Left hindlimb (tissue), 1 donor: ENCODE data around the gene NPFFR1.
A peak's percentile ranks its signal among the peaks of the same experiment; 100 is the strongest.

ENCODE experiments used
- DNase-seq: peaks from one replicate; pipeline ENCODE4 v3.0.0-alpha.2; 2018

The NPFFR1 gene

GRCh38 chr10:70312972-70313371 lies 29.2 kb upstream of the NPFFR1 start:
- DNase-seq: no peak

GRCh38 chr10:70312249-70312648 lies 28.4 kb upstream of the NPFFR1 start:
- DNase-seq: no peak

- DNase-seq: no peak
These were observed 27.9 kb upstream of the NPFFR1 start for GRCh38 chr10:70311698-70312097.

GRCh38 chr10:70309661-70310060 lies 25.9 kb upstream of the NPFFR1 start:
- no peak for DNase-seq

- no peak for DNase-seq
These were observed 24.6 kb upstream of the NPFFR1 start for GRCh38 chr10:70308121-70309060.

GRCh38 chr10:70306886-70307520 lies 23.2 kb upstream of the NPFFR1 start:
- no peak for DNase-seq

- no peak for DNase-seq
These were observed 22.4 kb upstream of the NPFFR1 start for GRCh38 chr10:70306181-70306705.

- DNase-seq: no peak
These were observed 19.9 kb upstream of the NPFFR1 start for GRCh38 chr10:70303730-70304129.

- no peak for DNase-seq
These were observed 18.5 kb upstream of the NPFFR1 start for GRCh38 chr10:70302292-70302691.

- DNase-seq: no peak
These were observed 17.2 kb upstream of the NPFFR1 start for GRCh38 chr10:70300908-70301597.

- no peak for DNase-seq
These were observed 16.7 kb upstream of the NPFFR1 start for GRCh38 chr10:70300461-70300860.

GRCh38 chr10:70299876-70300275 lies 16.1 kb upstream of the NPFFR1 start:
- no peak for DNase-seq

GRCh38 chr10:70298393-70298792 lies 14.6 kb upstream of the NPFFR1 start:
- DNase-seq: no peak

- no peak for DNase-seq
These were observed 13.4 kb upstream of the NPFFR1 start for GRCh38 chr10:70297224-70297623.

GRCh38 chr10:70296406-70296899 lies 12.6 kb upstream of the NPFFR1 start:
- peak; percentile 78 for DNase-seq

GRCh38 chr10:70295926-70296325 lies 12.1 kb upstream of the NPFFR1 start:
- DNase-seq: no peak

- DNase-seq: no peak
These were observed 11.5 kb upstream of the NPFFR1 start for GRCh38 chr10:70295321-70295720.

- DNase-seq: no peak
These were observed 9.5 kb upstream of the NPFFR1 start for GRCh38 chr10:70293169-70293843.

GRCh38 chr10:70292004-70292403 lies 8.2 kb upstream of the NPFFR1 start:
- DNase-seq: no peak

- DNase-seq: no peak
These were observed 5.9 kb upstream of the NPFFR1 start for GRCh38 chr10:70289739-70290138.

- no peak for DNase-seq
These were observed 2.8 kb upstream of the NPFFR1 start for GRCh38 chr10:70286616-70287015.

GRCh38 chr10:70285476-70285831 lies 1.6 kb upstream of the NPFFR1 start:
- DNase-seq: no peak
